Lower lobe of right lung (tissue), 2 donors: ENCODE data around the gene CALCR. TPM values are rescaled to one million over a fixed set of nuclear protein-coding genes. Genes with fewer than 3 reads are reported as not detected.

ENCODE experiments used
- ATAC-seq, 2 donors: fragments of 200-7000 bp; cut with Tn5 transposase; one replicate each; pipeline ENCODE4 v1.9.1; 2020 to 2022; ENCODE audit warnings: mild to moderate bottlenecking in 2 of 2, moderate library complexity in 2 of 2
- DNase-seq: peaks from one replicate; pipeline ENCODE4 v3.0.0-alpha.2; 2020
- H3K27ac ChIP-seq: fragments of 200-600 bp; one replicate; pipeline ENCODE4 v1.8.0; 2022
- H3K27me3 ChIP-seq: fragments of 200-600 bp; one replicate; pipeline ENCODE4 v1.8.0; 2022; ENCODE audit warnings: low read depth
- H3K36me3 ChIP-seq: fragments of 200-600 bp; one replicate; pipeline ENCODE4 v1.8.0; 2022; ENCODE audit warnings: mild to moderate bottlenecking
- H3K4me1 ChIP-seq: fragments of 200-600 bp; one replicate; pipeline ENCODE4 v1.8.0; 2022
- H3K4me3 ChIP-seq: fragments of 200-600 bp; one replicate; pipeline ENCODE4 v1.8.0; 2022; ENCODE audit warnings: mild to moderate bottlenecking
- H3K9me3 ChIP-seq: fragments of 200-600 bp; one replicate; pipeline ENCODE4 v1.8.0; 2022
- intact Hi-C: fragments of 100-400 bp; cut with DNase I; formaldehyde crosslinking; loops from one replicate; pipeline ENCODE4 v1.11.0; 2022
- total RNA-seq: library from RNA; stranded (reverse); fragmentation: NEBNext Ultra II Directional; extraction: Animal tissue kit (Norgen Biotek cat#: 25700); gene quantifications from one replicate; pipeline ENCODE4 v1.2.1, GENCODE V29; 2021
- TF ChIP-seq, protein P1 (sequence below): fragments of 200-600 bp; IDR thresholded peaks from one replicate; pipeline ENCODE4 v1.8.0; 2022; ENCODE audit warnings: antibody characterized with exemption, mild to moderate bottlenecking
- donor health status: DM: no; HTN: yes; CAD: no; lungs with severe emphysema.

CALCR gene
- total RNA-seq, 1 donor from 2014 or later, result 0.24 TPM

DNA sequence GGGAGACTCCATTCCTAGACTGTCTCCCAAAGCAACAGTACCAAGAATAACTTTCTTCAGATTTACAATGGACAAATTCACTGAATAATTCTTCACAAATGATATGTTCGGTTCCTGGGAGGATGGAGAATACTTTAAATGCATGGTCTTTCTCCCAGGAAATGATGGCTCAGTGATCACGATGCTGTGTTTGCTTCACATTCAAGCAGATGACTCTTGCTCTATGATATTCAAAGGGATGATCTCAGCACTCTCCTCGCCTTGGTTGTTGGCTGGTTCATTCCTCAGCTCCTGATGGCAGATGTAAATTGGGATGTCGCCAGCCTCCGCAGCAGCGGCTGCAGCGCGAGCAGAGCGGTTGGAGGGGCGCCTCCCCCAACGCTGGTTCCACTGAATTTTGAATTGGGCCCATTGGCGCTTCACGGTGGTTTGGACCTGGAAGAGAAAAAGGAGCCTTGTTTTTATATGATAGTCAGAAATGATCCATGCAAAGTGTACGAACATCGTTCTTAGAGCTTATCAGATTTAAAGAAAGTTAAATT is 148.3 kb downstream of the CALCR start:
- H3K9me3 ChIP-seq, result no peaks in the 10 kb centered on the region
- H3K27ac ChIP-seq, result no peak overlapping the region
- ATAC-seq (no peak), DNase-seq (no peak)
- H3K27me3 ChIP-seq, result no peaks in the 10 kb centered on the region
- no peak overlapping the region for H3K4me3 ChIP-seq
- TF ChIP-seq, protein P1, sequence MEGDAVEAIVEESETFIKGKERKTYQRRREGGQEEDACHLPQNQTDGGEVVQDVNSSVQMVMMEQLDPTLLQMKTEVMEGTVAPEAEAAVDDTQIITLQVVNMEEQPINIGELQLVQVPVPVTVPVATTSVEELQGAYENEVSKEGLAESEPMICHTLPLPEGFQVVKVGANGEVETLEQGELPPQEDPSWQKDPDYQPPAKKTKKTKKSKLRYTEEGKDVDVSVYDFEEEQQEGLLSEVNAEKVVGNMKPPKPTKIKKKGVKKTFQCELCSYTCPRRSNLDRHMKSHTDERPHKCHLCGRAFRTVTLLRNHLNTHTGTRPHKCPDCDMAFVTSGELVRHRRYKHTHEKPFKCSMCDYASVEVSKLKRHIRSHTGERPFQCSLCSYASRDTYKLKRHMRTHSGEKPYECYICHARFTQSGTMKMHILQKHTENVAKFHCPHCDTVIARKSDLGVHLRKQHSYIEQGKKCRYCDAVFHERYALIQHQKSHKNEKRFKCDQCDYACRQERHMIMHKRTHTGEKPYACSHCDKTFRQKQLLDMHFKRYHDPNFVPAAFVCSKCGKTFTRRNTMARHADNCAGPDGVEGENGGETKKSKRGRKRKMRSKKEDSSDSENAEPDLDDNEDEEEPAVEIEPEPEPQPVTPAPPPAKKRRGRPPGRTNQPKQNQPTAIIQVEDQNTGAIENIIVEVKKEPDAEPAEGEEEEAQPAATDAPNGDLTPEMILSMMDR, result no peak
- H3K4me1 ChIP-seq, result no peaks in the 10 kb centered on the region
- no peaks in the 10 kb centered on the region for H3K36me3 ChIP-seq
- intact Hi-C loops, result no loop called here

GRCh38 chr7:93414574-93414973 is 159.9 kb downstream of the CALCR start:
- no peak for DNase-seq
- Histone ChIP-seq H3K27me3 (no peaks in the 10 kb centered on the region), H3K4me1 (no peaks in the 10 kb centered on the region), H3K27ac (no peak overlapping the region), H3K9me3 (no peaks in the 10 kb centered on the region), H3K4me3 (no peak overlapping the region), H3K36me3 (no peaks in the 10 kb centered on the region)
- intact Hi-C loops, result no loop called here
- TF ChIP-seq, protein P1, result no peak
- no peak for ATAC-seq

DNA sequence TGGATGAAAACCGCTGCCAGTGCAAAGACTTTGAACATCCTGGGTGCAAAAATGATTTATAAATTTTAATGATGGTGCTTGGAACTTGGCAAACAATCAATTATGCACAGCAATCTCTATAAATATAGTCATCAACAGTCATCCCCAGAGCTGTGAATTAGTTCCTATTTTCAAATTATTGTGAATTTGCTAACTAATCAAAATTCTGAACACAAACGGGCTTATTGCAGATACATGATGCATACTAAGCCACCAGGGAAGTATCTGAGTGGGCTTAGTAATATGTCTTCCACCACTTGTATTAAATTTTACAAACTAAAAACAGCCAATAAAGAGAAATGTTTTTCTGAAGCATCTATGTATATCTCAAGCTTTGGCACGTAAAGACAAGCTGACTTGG is 165.2 kb downstream of the CALCR start:
- no peaks in the 10 kb centered on the region for H3K4me1 ChIP-seq
- H3K9me3 ChIP-seq, result peaks cover 5% of the 10 kb centered on the region
- DNase-seq, result no peak
- ATAC-seq, result no peak
- no peak overlapping the region for H3K4me3 ChIP-seq
- no peak overlapping the region for H3K27ac ChIP-seq
- no peaks in the 10 kb centered on the region for H3K27me3 ChIP-seq
- TF ChIP-seq, protein P1, result no peak
- intact Hi-C loops, result no loop called here
- no peaks in the 10 kb centered on the region for H3K36me3 ChIP-seq

GRCh38 chr7:93407239-93407638 is 167.3 kb downstream of the CALCR start:
- Histone ChIP-seq H3K27me3 (no peaks in the 10 kb centered on the region), H3K4me1 (no peaks in the 10 kb centered on the region), H3K4me3 (no peak overlapping the region), H3K9me3 (peaks cover 5% of the 10 kb centered on the region), H3K27ac (no peak overlapping the region), H3K36me3 (no peaks in the 10 kb centered on the region)
- ATAC-seq (no peak), DNase-seq (no peak)
- TF ChIP-seq, protein P1, result no peak
- intact Hi-C loops, result no loop called here

DNA sequence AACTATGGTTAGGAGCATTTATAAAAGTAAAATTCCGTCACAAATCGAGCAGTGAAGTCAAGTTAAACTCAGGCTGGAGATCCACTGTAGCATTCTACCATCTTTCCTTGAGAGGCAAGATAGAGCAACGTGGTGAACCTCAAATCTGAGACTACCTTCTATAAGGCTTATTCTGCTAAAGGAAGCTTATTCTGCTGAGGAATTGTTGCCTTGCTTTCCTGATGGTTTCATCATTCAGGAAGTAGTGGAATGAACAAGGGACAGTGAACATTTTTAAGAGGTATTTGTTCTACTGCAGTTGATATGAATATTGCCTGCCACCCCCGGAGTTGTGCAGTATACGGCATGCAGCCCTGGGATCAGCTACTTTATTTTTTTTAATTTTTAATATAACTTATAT is 171.6 kb downstream of the CALCR start:
- no peak for DNase-seq
- no peak overlapping the region for H3K4me3 ChIP-seq
- intact Hi-C loops, result no loop called here
- peaks cover 5% of the 10 kb centered on the region for H3K9me3 ChIP-seq
- no peaks in the 10 kb centered on the region for H3K36me3 ChIP-seq
- no peaks in the 10 kb centered on the region for H3K27me3 ChIP-seq
- TF ChIP-seq, protein P1, result no peak
- no peak overlapping the region for H3K27ac ChIP-seq
- no peaks in the 10 kb centered on the region for H3K4me1 ChIP-seq
- ATAC-seq, result no peak

DNA sequence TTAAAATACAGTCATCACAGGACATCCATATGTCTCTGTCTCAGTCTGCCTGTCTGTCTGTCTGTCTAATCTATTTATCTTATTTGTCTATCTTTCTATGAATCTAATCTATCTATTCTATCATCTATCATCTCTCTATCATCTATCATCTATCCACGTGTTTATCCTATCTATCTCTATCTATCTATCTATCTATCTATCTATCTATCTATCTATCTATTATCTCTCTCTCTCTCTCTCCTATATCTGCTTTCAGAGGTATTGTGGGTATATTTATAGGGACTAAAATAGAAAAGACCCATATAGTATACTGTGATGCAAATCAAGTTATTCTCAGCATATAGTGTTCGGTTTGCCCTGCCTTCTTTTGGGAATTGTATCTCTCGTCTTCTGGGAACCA is 174.9 kb downstream of the CALCR start:
- no peak for DNase-seq
- ATAC-seq, result no peak
- Histone ChIP-seq H3K27ac (no peak overlapping the region), H3K9me3 (no peaks in the 10 kb centered on the region), H3K4me3 (no peak overlapping the region), H3K36me3 (no peaks in the 10 kb centered on the region), H3K27me3 (no peaks in the 10 kb centered on the region), H3K4me1 (no peaks in the 10 kb centered on the region)
- TF ChIP-seq, protein P1, result no peak
- intact Hi-C loops, result no loop called here
